H1 (cell line): ENCODE measurements around the gene EYA4. TPM values are rescaled to one million over a fixed set of nuclear protein-coding genes. Genes with fewer than 3 reads are reported as not detected.

ENCODE experiments used
- ASH2L ChIP-seq: fragments of 200-600, 300-600 bp; sonication (generic); IDR thresholded peaks from one replicate; pipeline ENCODE4 v1.7.1; 2017; ENCODE audit warnings: low read length
- CHD1 ChIP-seq: IDR thresholded peaks from 2 replicates; pipeline ENCODE4 v1.6.1; 2012; ENCODE audit warnings: low read depth, low read length, improper control_type of control experiment
- CHD7 ChIP-seq: fragments of 300-600 bp; sonication (generic); IDR thresholded peaks from 2 replicates; pipeline ENCODE4 v1.7.1; 2012; ENCODE audit warnings: low read length, moderate library complexity, mild to moderate bottlenecking, inconsistent platforms; ENCODE audit not compliant: insufficient replicate concordance
- GABPA ChIP-seq: IDR thresholded peaks from 2 replicates; pipeline ENCODE4 v1.6.1; 2011; ENCODE audit warnings: mild to moderate bottlenecking, low read length, moderate library complexity, borderline replicate concordance; ENCODE audit not compliant: insufficient read depth
- HDAC2 ChIP-seq, 2 experiments: fragments of 300-600 bp in 1 of 2; sonication (generic) in 1 of 2; IDR thresholded peaks; 2 replicates each; pipeline ENCODE4 v1.6.1; 2011 to 2012; ENCODE audit warnings: low read depth in 2 of 2, low read length in 2 of 2, mild to moderate bottlenecking in 2 of 2, moderate library complexity in 2 of 2, borderline replicate concordance in 1 of 2, inconsistent platforms in 1 of 2
- NRF1 ChIP-seq: IDR thresholded peaks from 2 replicates; pipeline ENCODE4 v1.6.1; 2011; ENCODE audit warnings: mild to moderate bottlenecking, low read depth, low read length, improper control_type of control experiment
- RBBP5 ChIP-seq: IDR thresholded peaks from 2 replicates; pipeline ENCODE4 v1.7.1; 2012; ENCODE audit warnings: low read depth, mild to moderate bottlenecking, inconsistent platforms, low read length, moderate library complexity, borderline replicate concordance
- RNF2 ChIP-seq: fragments of 200-900, 300-1000 bp; sonication (generic); IDR thresholded peaks from 2 replicates; pipeline ENCODE4 v1.7.1; 2016; ENCODE audit warnings: borderline replicate concordance, low read depth, mild to moderate bottlenecking, antibody characterized with exemption, low read length; ENCODE audit not compliant: poor library complexity, severe bottlenecking; ENCODE audit errors: missing control alignments
- SRF ChIP-seq: IDR thresholded peaks from 2 replicates; pipeline ENCODE4 v1.6.1; 2011; ENCODE audit warnings: mild to moderate bottlenecking, low read depth, low read length, moderate library complexity
- TAF7 ChIP-seq: optimal IDR thresholded peaks from 2 replicates; pipeline ENCODE3; 2011; ENCODE audit warnings: low read depth, mild to moderate bottlenecking, inconsistent platforms, low read length, moderate library complexity, borderline replicate concordance
- polyA plus RNA-seq, 7 experiments: library from polyadenylated mRNA; depleted of rRNA in 3 of 7; stranded (reverse) in 5 of 7; unstranded in 2 of 7; fragments of >200 nt in 5 of 7; fragments of 200-250 nt in 2 of 7; gene quantifications; 1 replicate in 5 of 7; 2 replicates in 1 of 7; 4 replicates in 1 of 7; pipeline versions ENCODE4 v1.2.1 to v1.2.3, GENCODE V29; 2011 to 2013; ENCODE audit warnings: missing spikeins in 2 of 7, mixed read lengths in 2 of 7
- total RNA-seq: library from RNA; stranded (reverse); fragmentation: NEBNext Ultra II Directional; extraction: Animal tissue kit (Norgen Biotek cat#: 25700); gene quantifications from 2 replicates; pipeline ENCODE4 v1.2.1, GENCODE V29; 2021

Gene EYA4
- total and polyA plus RNA-seq, 2 of the 8 experiments (the other 6 are each of a cell fraction or from before 2014, with no cell fraction given) = 0.06 to 0.17 TPM

GRCh38 chr6:133254552-133255228 lies 13.5 kb downstream of the EYA4 start (continued):
- TF ChIP-seq CHD7 = no peak
- TF ChIP-seq TAF7 = no peak
- no peak for TF ChIP-seq NRF1
- no peak for TF ChIP-seq SRF
- TF ChIP-seq CHD1 = no peak
- no peak for TF ChIP-seq RBBP5
- TF ChIP-seq GABPA = no peak
- no peak for TF ChIP-seq RNF2
- no peak for TF ChIP-seq ASH2L
- TF ChIP-seq HDAC2 (IDR thresholded peaks at IDR 0.05; ENCODE audit: borderline replicate concordance in 1 of 2, low read depth in 2 of 2, low read length in 2 of 2) = no peak
